Hematopoietic multipotent progenitor cell treated with erythropoietin and hydrocortisone succinate and interleukin-3 and kit ligand, for 15 days (in vitro differentiated cells): Measurements from ENCODE around the gene SURF2.

ENCODE experiments used
- DNase-seq: peaks from one replicate; pipeline ENCODE4 v3.0.0-alpha.2; 2015; ENCODE audit warnings: low spot score

SURF2 gene

GRCh38 chr9:133335924-133336811, 20.2 kb upstream of the SURF2 start, which contains the start of gene SURF6:
Gene SURF6 (minus strand): TSS chr9:133336188. CDS start chr9:133336132, 56 bp downstream.
- peak; percentile 90 for DNase-seq

- DNase-seq, result no peak
Measured at GRCh38 chr9:133339641-133340040, 16.7 kb upstream of the SURF2 start.

GRCh38 chr9:133340256-133340655, 16.1 kb upstream of the SURF2 start:
- no peak for DNase-seq

DNA sequence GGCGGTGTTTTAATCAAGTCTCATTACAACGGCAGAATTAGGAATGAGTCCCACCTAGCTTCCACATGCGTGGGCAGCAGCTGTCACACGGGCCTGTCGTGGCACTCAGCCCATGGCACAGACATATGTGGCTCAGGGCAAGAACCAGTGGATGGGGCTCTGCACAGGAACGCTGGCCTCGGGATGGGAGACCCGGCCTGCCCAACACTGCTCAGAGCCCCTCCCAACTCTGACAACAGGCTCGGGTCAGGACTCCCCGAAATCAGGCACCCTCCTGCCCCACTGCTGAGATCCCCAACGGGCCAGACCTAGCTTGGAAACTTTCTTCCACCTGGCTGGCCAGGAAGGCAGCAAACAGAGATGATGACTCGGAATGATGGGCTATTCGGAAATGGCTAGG, 15.4 kb upstream of the SURF2 start:
- DNase-seq, result no peak

GRCh38 chr9:133341369-133342068, 14.8 kb upstream of the SURF2 start:
- no peak for DNase-seq

DNA sequence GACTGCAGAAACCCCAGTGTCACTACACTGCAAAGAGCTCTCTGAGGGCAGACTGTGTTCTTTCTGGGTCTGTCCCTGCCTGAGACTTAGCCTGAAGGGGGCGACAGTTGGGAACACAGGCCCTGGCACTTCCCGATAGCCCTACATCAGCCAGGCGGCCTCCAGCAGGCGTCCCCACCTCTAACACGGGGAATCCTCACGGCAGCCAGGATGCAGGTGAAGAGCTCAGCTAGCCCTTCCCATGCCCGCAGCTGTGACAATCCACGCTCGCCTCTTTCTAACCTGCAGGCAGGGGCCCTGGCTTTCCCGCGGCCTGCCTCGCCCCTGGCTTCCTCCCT, 14.3 kb upstream of the SURF2 start:
- peak; percentile 22 for DNase-seq

- DNase-seq, result no peak
Measured at GRCh38 chr9:133342570-133342969, 13.8 kb upstream of the SURF2 start.

DNA sequence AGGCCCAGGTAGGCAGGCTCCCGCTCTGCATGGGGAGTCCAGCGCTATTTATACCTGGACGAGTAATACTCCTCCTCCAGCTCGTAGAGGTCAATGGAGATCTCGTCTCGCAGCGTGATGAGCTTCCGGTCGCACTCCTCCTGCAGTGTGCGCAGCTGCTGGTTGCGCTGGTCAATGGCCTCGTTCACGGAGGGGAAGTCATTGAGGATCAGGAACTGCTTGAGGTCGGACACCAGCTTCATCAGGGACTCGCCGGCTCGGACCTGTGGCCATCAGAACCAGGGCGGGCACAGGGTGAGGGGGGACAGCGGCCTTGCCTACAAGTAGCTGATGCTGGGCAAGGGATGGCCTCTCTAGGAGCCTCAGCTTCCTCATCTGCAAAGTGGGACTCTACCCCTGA, 12.3 kb upstream of the SURF2 start:
- no peak for DNase-seq

DNA sequence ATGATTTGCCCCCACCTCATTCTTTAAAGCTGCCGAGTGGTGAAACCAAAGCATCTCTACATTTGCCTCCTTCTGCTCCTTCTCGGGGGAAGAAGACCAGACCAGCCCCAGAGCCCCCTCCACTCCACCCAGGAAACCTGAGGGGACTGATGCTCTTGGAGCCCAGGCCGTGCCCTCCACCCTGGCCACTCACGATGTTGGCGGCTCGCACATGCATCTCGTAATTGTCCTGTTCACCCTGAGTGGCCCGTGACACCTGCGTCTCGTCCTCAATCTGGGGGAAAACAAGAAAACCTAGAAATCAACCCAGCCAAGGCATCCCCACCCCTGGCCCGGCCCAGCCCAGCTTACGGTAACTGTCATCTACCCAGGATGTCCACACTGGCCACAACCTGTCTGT, 11.4 kb upstream of the SURF2 start:
- DNase-seq, result no peak

- no peak for DNase-seq
Measured at GRCh38 chr9:133345596-133345995, 10.8 kb upstream of the SURF2 start.

DNA sequence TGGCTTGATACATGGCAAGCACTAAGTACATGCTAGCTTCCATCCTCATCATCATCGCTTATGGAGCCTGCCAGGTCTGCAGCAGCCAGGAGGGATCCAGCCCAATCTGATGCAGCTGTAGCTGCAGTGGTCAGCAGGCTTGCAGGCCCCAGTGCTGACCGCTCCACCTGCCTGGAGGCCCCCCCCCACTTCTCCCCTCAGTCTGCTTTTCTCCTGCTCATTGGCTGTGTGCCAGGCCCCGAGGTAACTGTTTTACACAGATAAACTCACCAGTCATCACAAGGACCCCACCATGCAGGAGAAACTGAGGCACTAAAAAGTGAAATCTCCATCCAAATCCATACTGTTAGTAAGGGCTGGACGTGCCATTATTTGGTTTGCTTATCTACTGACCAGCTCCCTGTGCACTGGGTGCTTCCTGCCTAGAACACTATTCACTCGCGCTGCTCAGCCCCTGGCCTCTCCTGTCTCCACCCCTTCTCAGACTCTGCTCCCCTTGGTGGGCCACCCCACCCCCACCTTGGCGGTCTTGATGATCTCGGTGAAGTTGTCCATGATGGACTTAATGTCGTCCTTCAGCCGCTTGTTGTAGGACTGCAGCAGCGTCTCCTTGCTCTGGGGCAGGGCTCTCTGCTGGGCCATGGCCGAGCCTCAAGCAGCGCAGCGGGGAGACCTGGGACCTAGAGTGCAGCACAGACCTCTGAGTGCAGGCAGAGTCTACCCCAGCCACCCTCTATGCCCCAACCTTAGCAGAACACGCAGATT, 10.1 kb upstream of the SURF2 start:
- DNase-seq, result no peak

- DNase-seq, result peak; percentile 37
Measured at GRCh38 chr9:133347515-133347984, 8.8 kb upstream of the SURF2 start.

DNA sequence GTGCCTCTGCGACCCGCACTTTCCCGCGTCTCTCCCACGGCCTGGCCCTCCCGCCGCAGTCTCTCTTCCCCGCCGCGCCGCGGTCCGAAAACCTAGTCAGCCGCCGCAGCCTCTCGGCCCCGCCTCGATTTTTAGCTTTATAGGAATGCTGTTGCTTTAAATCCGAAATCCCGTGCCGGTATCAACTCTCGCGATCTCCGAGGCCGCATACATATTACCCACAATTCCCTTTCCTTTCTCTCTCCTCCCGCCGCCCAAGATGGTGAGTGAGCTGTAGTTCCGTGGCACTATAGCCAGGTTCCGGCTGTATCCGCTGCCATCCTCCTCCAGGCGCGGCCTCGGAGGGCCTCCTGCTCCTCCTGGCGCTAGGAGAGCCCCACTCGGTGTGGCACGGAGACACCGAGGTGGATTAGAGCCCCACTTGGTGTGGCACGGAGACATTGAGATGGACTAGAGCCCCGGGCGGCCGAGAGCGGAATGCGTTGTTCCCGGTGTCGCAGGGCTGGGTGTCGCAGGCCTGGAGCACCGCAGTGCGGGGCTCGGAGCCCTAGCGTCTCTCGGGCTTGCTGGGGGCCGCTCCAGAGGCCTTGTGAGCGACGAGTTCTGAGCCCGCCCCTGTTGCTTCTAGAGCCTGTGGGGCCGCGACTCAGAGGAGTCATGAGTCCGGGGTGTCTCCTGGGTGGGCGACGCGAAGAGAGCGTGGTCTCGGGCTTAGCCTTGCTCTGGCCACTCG, 8.2 kb upstream of the SURF2 start, which contains the start of the genes MED22 and RPL7A:
Gene MED22 (minus strand): TSS at position 147 of the 733 bp plus-strand sequence. CDS start 1,469 bp downstream, outside the sequence.
Gene RPL7A (plus strand): TSS at position 234 of the 733 bp plus-strand sequence. CDS start 26 bp downstream, at position 260.
- peak; percentile 96 for DNase-seq

DNA sequence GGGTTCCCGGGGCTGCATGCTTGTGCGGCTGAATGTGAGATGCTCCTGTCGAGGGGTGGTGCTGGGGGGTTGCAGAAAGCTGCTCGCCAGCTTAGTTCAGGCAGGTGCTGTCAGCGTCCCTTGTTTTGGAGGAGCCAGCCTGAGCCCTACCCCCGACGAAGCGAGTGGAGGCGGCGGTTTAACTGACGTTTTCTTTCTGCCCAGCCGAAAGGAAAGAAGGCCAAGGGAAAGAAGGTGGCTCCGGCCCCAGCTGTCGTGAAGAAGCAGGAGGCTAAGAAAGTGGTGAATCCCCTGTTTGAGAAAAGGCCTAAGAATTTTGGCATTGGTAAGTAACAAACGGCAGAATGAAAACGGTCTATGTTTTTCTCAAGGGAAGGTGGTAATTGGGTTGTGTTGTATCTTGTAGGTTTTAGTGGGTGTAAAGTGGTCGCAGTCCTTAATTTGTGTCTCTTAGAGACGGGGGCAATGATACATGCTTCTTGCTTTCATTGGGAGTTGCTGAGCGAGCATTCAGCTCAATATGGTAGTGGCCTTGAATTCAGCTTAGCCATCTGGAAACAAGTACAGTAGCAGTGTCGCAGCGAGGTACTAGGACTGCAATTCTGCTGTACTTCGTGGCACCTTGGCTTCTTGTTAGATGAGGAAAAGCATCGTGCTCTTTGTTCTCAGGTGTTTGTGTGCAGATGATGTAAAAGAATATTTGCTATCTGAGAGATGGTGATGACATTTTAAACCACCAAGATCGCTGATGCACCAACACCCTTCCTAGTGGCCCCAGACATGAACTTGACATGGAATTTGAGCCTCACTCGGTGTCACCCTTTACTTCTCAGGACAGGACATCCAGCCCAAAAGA, 7.4 kb upstream of the SURF2 start:
- DNase-seq, result no peak

DNA sequence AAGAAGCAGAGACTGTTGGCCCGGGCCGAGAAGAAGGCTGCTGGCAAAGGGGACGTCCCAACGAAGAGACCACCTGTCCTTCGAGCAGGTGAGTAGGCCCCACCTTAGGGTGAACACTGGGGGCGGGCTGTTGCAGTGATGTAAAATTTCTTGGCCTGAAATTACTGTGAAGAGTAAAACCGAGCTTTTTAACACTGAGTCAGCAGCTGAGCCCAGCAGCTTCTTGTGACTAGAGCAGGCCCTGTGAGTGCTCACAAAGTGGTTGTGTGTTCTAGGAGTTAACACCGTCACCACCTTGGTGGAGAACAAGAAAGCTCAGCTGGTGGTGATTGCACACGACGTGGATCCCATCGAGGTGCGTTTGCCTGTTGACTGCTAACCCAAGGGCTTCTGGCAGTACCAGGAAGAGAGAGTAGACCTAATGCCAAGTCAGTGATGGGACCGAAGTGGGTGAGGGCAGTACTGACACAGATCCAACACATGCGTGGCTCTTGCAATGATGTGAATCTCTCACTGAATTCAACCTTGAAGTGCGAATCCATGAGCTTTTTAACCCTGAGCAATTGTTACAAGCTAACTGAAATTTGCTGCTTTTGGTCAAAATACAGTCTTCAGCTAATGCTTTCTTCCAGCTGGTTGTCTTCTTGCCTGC, 6.3 kb upstream of the SURF2 start:
- no peak for DNase-seq

DNA sequence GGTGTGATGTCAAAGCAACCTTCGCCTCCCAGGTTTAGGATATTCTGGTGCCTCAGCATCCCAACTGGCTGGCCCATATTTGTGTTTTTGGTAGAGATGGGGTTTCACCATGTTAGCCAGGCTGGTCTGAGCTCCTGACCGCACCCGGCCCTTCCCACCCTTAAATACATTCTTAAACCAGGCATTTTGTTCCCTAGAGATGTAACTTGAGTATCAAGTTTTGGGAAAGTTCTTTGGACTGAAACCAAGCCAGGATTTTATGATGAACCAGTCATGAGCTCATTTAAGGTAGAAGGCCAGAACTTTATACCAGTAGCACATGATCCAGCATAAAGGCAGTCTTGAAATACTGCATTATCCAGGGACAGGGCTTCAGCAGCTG, 4.8 kb upstream of the SURF2 start:
- DNase-seq, result no peak

- DNase-seq, result peak; percentile 30
Measured at GRCh38 chr9:133351908-133352634, 4.3 kb upstream of the SURF2 start.

- no peak for DNase-seq
Measured at GRCh38 chr9:133352635-133353340, 3.6 kb upstream of the SURF2 start.

DNA sequence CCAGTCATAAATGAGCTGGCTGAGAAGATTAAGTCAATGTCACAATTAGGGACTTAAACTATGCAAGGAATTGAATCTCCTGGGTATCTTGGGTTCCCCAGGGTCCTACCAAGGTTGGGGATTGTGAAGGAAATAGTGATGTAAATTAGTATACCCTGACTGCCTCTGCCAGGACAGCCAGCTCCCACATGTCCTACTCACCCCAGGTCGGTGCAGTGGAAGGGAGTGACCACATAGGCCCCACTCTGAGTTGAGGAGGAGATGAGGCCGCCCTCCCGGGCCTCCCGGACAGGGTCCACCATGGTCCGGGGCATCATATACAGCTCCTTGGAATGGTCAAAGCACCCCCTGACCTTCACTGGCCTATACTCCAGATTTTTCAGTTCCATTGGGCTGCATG, 2.8 kb upstream of the SURF2 start:
- no peak for DNase-seq
